ENCODE measurements around the gene LTO1. TPM values are rescaled to one million over a fixed set of nuclear protein-coding genes. Genes with fewer than 3 reads are reported as not detected.

Gene LTO1
- total RNA-seq, 1 experiment from 2014 or later: 25.3 TPM

DNA sequence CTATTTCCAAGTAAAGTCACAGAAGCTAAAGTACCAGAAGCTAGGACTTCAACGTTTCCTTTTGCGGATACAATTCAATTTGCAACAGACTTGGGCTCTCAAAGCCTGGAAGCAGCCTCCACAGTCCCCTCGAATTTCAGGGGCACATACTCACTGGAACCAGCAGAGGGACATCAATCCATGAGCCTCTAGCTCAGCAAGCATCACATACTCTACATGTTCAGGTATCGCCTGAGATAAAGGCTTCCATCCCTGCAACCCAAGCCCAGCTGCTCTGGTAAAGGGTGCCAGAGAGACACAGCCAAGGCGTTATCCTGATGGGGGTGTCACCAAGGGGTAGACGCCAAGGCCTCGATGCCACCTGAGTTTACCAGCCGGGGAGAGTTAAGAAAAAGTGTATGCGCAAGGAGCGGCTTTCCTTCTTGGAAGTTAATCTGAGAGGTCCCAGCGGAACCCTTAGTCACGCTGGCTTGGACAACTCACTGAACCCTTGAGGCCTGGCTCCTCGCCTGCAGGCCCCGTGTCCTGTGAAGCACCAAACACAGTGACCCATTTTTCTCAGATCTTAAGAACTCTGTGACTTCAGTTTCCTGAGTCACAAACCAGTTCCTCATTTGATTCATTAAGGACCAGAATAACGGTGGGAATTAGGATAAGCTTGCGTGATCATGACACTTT lies 13.0 kb downstream of the LTO1 start:
- Histone ChIP-seq H3K27me3 (ENCODE audit: insufficient read depth, low read length) (no peaks in the 10 kb centered on the region), H3K4ac (ENCODE audit: low read depth, low read length) (no peak overlapping the region), H3K9me3 (ENCODE audit: control insufficient read depth, low read depth, low read length) (no peaks in the 10 kb centered on the region), H3K18ac (ENCODE audit: insufficient read length, low read depth, low read length) (no peak overlapping the region), H2AK5ac (ENCODE audit: insufficient read length, low read length) (no peak overlapping the region), H3K23ac (ENCODE audit: insufficient read length, low read depth, low read length) (no peak overlapping the region), H3K79me2 (ENCODE audit: insufficient read depth, low read length) (no peaks in the 10 kb centered on the region), H3K4me1 (ENCODE audit: insufficient read depth, low read length) (no peaks in the 10 kb centered on the region), H3T11ph (ENCODE audit: low read length) (no peak overlapping the region), H4K91ac (ENCODE audit: insufficient read length, low read depth, low read length) (no peak overlapping the region), H3K9ac (ENCODE audit: extremely low read depth, insufficient read length, low read length) (no peak overlapping the region), H3K27ac (ENCODE audit: insufficient read length, low read depth, low read length) (no peak overlapping the region), H3K56ac (ENCODE audit: insufficient read length, low read depth, low read length) (no peak overlapping the region), H3K23me2 (ENCODE audit: insufficient read length, low read depth, low read length, poor library complexity, severe bottlenecking) (no peaks in the 10 kb centered on the region), H4K5ac (ENCODE audit: insufficient read length, low read depth, low read length) (no peak overlapping the region), H2BK120ac (ENCODE audit: low read depth, low read length, poor library complexity, severe bottlenecking) (no peak overlapping the region), H2BK15ac (ENCODE audit: low read depth, low read length) (no peak overlapping the region), H2AFZ (ENCODE audit: low read length) (no peak overlapping the region), H4K20me1 (ENCODE audit: control insufficient read depth, insufficient read depth, insufficient read length) (no peaks in the 10 kb centered on the region), H3K4me2 (ENCODE audit: insufficient read depth, insufficient read length, low read length) (no peak overlapping the region), H3K14ac (ENCODE audit: insufficient read depth, low read length) (no peak overlapping the region; the same call in 1 of the 2 replicates), H2BK20ac (ENCODE audit: low read depth, low read length, poor library complexity, severe bottlenecking) (no peak overlapping the region), H4K8ac (replicated peaks; ENCODE audit: insufficient read length, low read depth, low read length) (no peak overlapping the region), H2BK5ac (ENCODE audit: insufficient read length, low read length) (no peak overlapping the region), H3K79me1 (ENCODE audit: insufficient read depth, low read depth, low read length, poor library complexity, severe bottlenecking) (no peaks in the 10 kb centered on the region), H2BK12ac (ENCODE audit: insufficient read length, low read depth, low read length) (no peak overlapping the region)
- DNase-seq: peak; percentile 55
- Mint-ChIP-seq H3K36me3 (ENCODE audit: insufficient read depth in 1 of 3, low read depth in 3 of 3) (peaks cover 12 to 21% (median 19%) of the 10 kb centered on the region in 3 experiments; a peak in 6 of 7 replicates), H3K4me1 (peaks cover 32 to 38% of the 10 kb centered on the region in 2 experiments), H3K4me3 (no peak overlapping the region), H3K27ac (peak overlapping the region in 2 of 3 experiments; percentile 26 to 46; a peak in 2 of 7 replicates), H3K9me3 (no peaks in the 10 kb centered on the region), H3K27me3 (ENCODE audit: low read depth) (no peaks in the 10 kb centered on the region)
- no CpG with 5 or more reads among the region's 16 CpGs for WGBS (ENCODE audit: extremely low coverage, insufficient read length, low lambda C conversion rate)
- TF ChIP-seq, protein P1, sequence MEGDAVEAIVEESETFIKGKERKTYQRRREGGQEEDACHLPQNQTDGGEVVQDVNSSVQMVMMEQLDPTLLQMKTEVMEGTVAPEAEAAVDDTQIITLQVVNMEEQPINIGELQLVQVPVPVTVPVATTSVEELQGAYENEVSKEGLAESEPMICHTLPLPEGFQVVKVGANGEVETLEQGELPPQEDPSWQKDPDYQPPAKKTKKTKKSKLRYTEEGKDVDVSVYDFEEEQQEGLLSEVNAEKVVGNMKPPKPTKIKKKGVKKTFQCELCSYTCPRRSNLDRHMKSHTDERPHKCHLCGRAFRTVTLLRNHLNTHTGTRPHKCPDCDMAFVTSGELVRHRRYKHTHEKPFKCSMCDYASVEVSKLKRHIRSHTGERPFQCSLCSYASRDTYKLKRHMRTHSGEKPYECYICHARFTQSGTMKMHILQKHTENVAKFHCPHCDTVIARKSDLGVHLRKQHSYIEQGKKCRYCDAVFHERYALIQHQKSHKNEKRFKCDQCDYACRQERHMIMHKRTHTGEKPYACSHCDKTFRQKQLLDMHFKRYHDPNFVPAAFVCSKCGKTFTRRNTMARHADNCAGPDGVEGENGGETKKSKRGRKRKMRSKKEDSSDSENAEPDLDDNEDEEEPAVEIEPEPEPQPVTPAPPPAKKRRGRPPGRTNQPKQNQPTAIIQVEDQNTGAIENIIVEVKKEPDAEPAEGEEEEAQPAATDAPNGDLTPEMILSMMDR (conservative IDR thresholded peaks at IDR 0.05): peak; percentile 64
